Forelimb muscle (tissue), 1 donor: ENCODE results near the gene GARIN5A. TPM values are rescaled to one million over a fixed set of nuclear protein-coding genes. Genes with fewer than 3 reads are reported as not detected.

Source experiments
- DNase-seq: peaks from one replicate; pipeline ENCODE4 v3.0.0-alpha.2; 2013; ENCODE audit warnings: low read depth
- polyA plus RNA-seq: library from polyadenylated mRNA; unstranded; fragments of 120-200 nt; gene quantifications from one replicate; pipeline ENCODE4 v1.2.1, GENCODE V29; 2013; ENCODE audit not compliant: insufficient read length

Gene GARIN5A
- polyA plus RNA-seq, 1 donor = 5.7 TPM

- no peak for DNase-seq
Measured at GRCh38 chr19:50508843-50509190, 32.2 kb upstream of the GARIN5A start.

GRCh38 chr19:50507376-50507775 is 30.7 kb upstream of the GARIN5A start:
- no peak for DNase-seq

GRCh38 chr19:50506700-50507099 is 30.1 kb upstream of the GARIN5A start:
- DNase-seq = no peak

GRCh38 chr19:50505856-50506611 is 29.4 kb upstream of the GARIN5A start:
- no peak for DNase-seq

- no peak for DNase-seq
Measured at GRCh38 chr19:50501568-50502475, 25.2 kb upstream of the GARIN5A start.

- DNase-seq = no peak
Measured at GRCh38 chr19:50501186-50501567, 24.5 kb upstream of the GARIN5A start.

- no peak for DNase-seq
Measured at GRCh38 chr19:50500753-50501151, 24.1 kb upstream of the GARIN5A start.

GRCh38 chr19:50500060-50500752 is 23.6 kb upstream of the GARIN5A start:
- no peak for DNase-seq

GRCh38 chr19:50498219-50499056 is 21.8 kb upstream of the GARIN5A start:
- no peak for DNase-seq

- DNase-seq = no peak
Measured at GRCh38 chr19:50497022-50497405, 20.4 kb upstream of the GARIN5A start.

GRCh38 chr19:50496189-50497021 is 19.8 kb upstream of the GARIN5A start:
- DNase-seq = no peak

GRCh38 chr19:50495020-50495531 is 18.4 kb upstream of the GARIN5A start:
- DNase-seq = no peak

- no peak for DNase-seq
Measured at GRCh38 chr19:50494186-50495019, 17.8 kb upstream of the GARIN5A start.

- DNase-seq = no peak
Measured at GRCh38 chr19:50493171-50493570, 16.5 kb upstream of the GARIN5A start.

- no peak for DNase-seq
Measured at GRCh38 chr19:50492303-50493052, 15.8 kb upstream of the GARIN5A start.

GRCh38 chr19:50490991-50491472 is 14.4 kb upstream of the GARIN5A start:
- DNase-seq = no peak

- no peak for DNase-seq
Measured at GRCh38 chr19:50490411-50490811, 13.8 kb upstream of the GARIN5A start.

- DNase-seq = no peak
Measured at GRCh38 chr19:50489461-50490011, 12.9 kb upstream of the GARIN5A start.
